NCI-H446 (cell line): Measurements from ENCODE around the gene TMEM178B.

Experiments
- DNase-seq, 2 experiments: peaks; one replicate each; lab custom pipeline; 2025; lab: John Stamatoyannopoulos, UW

Gene TMEM178B

GRCh38 chr7:141431140-141431479 lies 357.2 kb downstream of the TMEM178B start:
- DNase-seq, result no peak

GRCh38 chr7:141431711-141432110 lies 357.8 kb downstream of the TMEM178B start:
- DNase-seq, result no peak

- no peak for DNase-seq
Measured at GRCh38 chr7:141433698-141434097, 359.8 kb downstream of the TMEM178B start.

GRCh38 chr7:141436139-141436538 lies 362.3 kb downstream of the TMEM178B start:
- DNase-seq, result no peak

GRCh38 chr7:141436575-141437075 lies 362.8 kb downstream of the TMEM178B start:
- no peak for DNase-seq

- DNase-seq, result peak in 1 of 2 experiments; percentile 17
Measured at GRCh38 chr7:141439164-141439563, 365.3 kb downstream of the TMEM178B start.

- no peak for DNase-seq
Measured at GRCh38 chr7:141439776-141440175, 365.9 kb downstream of the TMEM178B start.

GRCh38 chr7:141441837-141442627 lies 368.2 kb downstream of the TMEM178B start:
- peak in 1 of 2 experiments; percentile 7 for DNase-seq

- no peak for DNase-seq
Measured at GRCh38 chr7:141442781-141443180, 368.9 kb downstream of the TMEM178B start.

GRCh38 chr7:141444961-141445360 lies 371.1 kb downstream of the TMEM178B start:
- no peak for DNase-seq

GRCh38 chr7:141451232-141451631 lies 377.4 kb downstream of the TMEM178B start:
- no peak for DNase-seq

GRCh38 chr7:141452911-141453310 lies 379.0 kb downstream of the TMEM178B start:
- DNase-seq, result no peak

GRCh38 chr7:141454338-141454737 lies 380.5 kb downstream of the TMEM178B start:
- DNase-seq, result no peak

- peak in 1 of 2 experiments; percentile 48 for DNase-seq
Measured at GRCh38 chr7:141455723-141456122, 381.9 kb downstream of the TMEM178B start.

- DNase-seq, result no peak
Measured at GRCh38 chr7:141456298-141456697, 382.4 kb downstream of the TMEM178B start.

GRCh38 chr7:141456711-141457110 lies 382.8 kb downstream of the TMEM178B start:
- DNase-seq, result no peak

- DNase-seq, result no peak
Measured at GRCh38 chr7:141460781-141461715, 387.2 kb downstream of the TMEM178B start.

- DNase-seq, result no peak
Measured at GRCh38 chr7:141461924-141462323, 388.1 kb downstream of the TMEM178B start.

- peak; percentile 87 to 92 for DNase-seq
Measured at GRCh38 chr7:141462958-141463357, 389.1 kb downstream of the TMEM178B start.

- no peak for DNase-seq
Measured at GRCh38 chr7:141463986-141464385, 390.1 kb downstream of the TMEM178B start.

GRCh38 chr7:141464551-141464950 lies 390.7 kb downstream of the TMEM178B start:
- DNase-seq, result no peak

- DNase-seq, result no peak
Measured at GRCh38 chr7:141466151-141466904, 392.5 kb downstream of the TMEM178B start.
